H1 (cell line): ENCODE results near the gene C5orf24. TPM values are rescaled to one million over a fixed set of nuclear protein-coding genes. Genes with fewer than 3 reads are reported as not detected.

Experiments used
- BACH1 ChIP-seq: IDR thresholded peaks from 2 replicates; pipeline ENCODE4 v1.6.1; 2012; ENCODE audit warnings: low read length, improper control_type of control experiment
- FOSL1 ChIP-seq: IDR thresholded peaks from 2 replicates; pipeline ENCODE4 v1.6.1; 2011; ENCODE audit warnings: mild to moderate bottlenecking, low read depth, low read length, moderate library complexity; ENCODE audit not compliant: insufficient read depth
- POU5F1 ChIP-seq: IDR thresholded peaks from 2 replicates; pipeline ENCODE4 v1.6.1; 2011; ENCODE audit warnings: low read depth, mild to moderate bottlenecking, low read length, moderate library complexity
- RAD21 ChIP-seq, 2 experiments: IDR thresholded peaks in 1 of 2; conservative IDR thresholded peaks in 1 of 2; 2 replicates each; pipeline ENCODE4 v1.6.1; 2011; ENCODE audit warnings: low read depth in 2 of 2, low read length in 2 of 2, improper control_type of control experiment in 1 of 2, inconsistent platforms in 1 of 2, mild to moderate bottlenecking in 1 of 2, moderate library complexity in 1 of 2
- SUZ12 ChIP-seq: fragments of 200-600 bp; sonication (generic); IDR thresholded peaks from 2 replicates; pipeline ENCODE4 v1.6.1; 2012; ENCODE audit warnings: mild to moderate bottlenecking, inconsistent platforms, low read length, moderate library complexity, mixed read lengths
- TAF1 ChIP-seq: IDR thresholded peaks from 2 replicates; pipeline ENCODE4 v1.6.1; 2011; ENCODE audit warnings: mild to moderate bottlenecking, low read depth, low read length
- TEAD4 ChIP-seq: IDR thresholded peaks from 2 replicates; pipeline ENCODE4 v1.6.1; 2012; ENCODE audit warnings: low read depth, low read length, inconsistent platforms, mixed read lengths
- ZNF274 ChIP-seq: IDR thresholded peaks from 2 replicates; pipeline ENCODE4 v1.7.0; 2012; ENCODE audit warnings: low read length, borderline replicate concordance; ENCODE audit errors: extremely low read depth
- polyA plus RNA-seq, 7 experiments: library from polyadenylated mRNA; depleted of rRNA in 3 of 7; stranded (reverse) in 5 of 7; unstranded in 2 of 7; fragments of >200 nt in 5 of 7; fragments of 200-250 nt in 2 of 7; gene quantifications; 1 replicate in 5 of 7; 2 replicates in 1 of 7; 4 replicates in 1 of 7; pipeline versions ENCODE4 v1.2.1 to v1.2.3, GENCODE V29; 2011 to 2013; ENCODE audit warnings: missing spikeins in 2 of 7, mixed read lengths in 2 of 7
- total RNA-seq: library from RNA; stranded (reverse); fragmentation: NEBNext Ultra II Directional; extraction: Animal tissue kit (Norgen Biotek cat#: 25700); gene quantifications from 2 replicates; pipeline ENCODE4 v1.2.1, GENCODE V29; 2021
- TF ChIP-seq, protein P1 (sequence below): IDR thresholded peaks from 2 replicates; pipeline ENCODE4 v1.6.1; 2012; ENCODE audit warnings: low read length, inconsistent platforms
- TF ChIP-seq, protein P2 (sequence below): IDR thresholded peaks from 2 replicates; pipeline ENCODE4 v1.6.1; 2011; ENCODE audit warnings: low read length, improper control_type of control experiment

Gene C5orf24
- total and polyA plus RNA-seq, 2 of the 8 experiments (the other 6 are each of a cell fraction or from before 2014, with no cell fraction given) = 11.1 to 20.2 TPM

DNA sequence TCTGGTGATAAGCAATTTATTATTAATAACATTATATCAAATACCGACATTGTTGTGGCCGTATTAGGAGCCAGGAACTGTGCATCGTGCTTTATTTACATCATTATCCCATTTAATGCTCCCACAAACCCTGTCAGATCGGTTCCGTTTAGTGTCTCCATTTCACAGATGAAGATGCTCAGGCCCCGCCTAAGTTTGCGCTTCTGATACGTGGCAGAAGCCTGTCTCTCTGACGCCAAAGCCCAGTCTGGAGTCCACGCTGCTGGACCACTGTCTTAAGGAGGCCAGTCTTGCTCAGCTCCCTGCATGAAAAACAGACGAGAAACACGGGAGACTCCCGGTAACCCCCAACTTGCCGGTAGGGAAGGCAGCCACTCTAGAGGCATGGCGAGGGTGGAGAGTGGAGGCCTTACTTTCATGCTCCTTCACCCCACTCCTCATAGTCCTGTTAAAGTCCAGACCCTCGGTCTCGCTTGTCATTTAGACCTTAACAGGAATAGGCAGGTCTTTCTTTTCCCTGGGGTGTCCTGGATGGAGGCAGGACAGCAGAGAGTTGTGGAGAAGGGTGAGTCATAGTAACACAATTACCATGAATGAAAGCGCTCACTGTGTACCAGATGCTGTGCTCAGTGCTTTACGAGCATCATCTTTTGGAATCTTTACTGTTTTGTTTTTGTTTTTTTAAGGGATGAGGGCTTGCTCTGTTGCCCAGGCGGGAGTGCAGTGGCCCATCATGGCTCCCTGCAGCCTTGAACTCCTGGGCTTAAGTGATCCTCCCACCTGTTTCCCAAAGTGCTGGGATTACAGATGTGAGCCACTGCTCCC is 29.3 kb downstream of the C5orf24 start (continued):
- TF ChIP-seq POU5F1 = no peak
- no peak for TF ChIP-seq BACH1
- TF ChIP-seq SUZ12 = no peak
- TF ChIP-seq RAD21 (IDR thresholded peaks at IDR 0.05 in 1 of 2, conservative IDR thresholded peaks at IDR 0.05 in 1 of 2; ENCODE audit: low read depth in 2 of 2, low read length in 2 of 2) = no peak
- TF ChIP-seq TAF1 = no peak
- no peak for TF ChIP-seq TEAD4
- TF ChIP-seq, protein P1, sequence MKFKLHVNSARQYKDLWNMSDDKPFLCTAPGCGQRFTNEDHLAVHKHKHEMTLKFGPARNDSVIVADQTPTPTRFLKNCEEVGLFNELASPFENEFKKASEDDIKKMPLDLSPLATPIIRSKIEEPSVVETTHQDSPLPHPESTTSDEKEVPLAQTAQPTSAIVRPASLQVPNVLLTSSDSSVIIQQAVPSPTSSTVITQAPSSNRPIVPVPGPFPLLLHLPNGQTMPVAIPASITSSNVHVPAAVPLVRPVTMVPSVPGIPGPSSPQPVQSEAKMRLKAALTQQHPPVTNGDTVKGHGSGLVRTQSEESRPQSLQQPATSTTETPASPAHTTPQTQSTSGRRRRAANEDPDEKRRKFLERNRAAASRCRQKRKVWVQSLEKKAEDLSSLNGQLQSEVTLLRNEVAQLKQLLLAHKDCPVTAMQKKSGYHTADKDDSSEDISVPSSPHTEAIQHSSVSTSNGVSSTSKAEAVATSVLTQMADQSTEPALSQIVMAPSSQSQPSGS = no peak
- TF ChIP-seq ZNF274 = no peak
- TF ChIP-seq FOSL1 = no peak
- TF ChIP-seq, protein P2, sequence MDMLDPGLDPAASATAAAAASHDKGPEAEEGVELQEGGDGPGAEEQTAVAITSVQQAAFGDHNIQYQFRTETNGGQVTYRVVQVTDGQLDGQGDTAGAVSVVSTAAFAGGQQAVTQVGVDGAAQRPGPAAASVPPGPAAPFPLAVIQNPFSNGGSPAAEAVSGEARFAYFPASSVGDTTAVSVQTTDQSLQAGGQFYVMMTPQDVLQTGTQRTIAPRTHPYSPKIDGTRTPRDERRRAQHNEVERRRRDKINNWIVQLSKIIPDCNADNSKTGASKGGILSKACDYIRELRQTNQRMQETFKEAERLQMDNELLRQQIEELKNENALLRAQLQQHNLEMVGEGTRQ = no peak
